ENCODE results near the gene SMIM1. TPM values are rescaled to one million over a fixed set of nuclear protein-coding genes. Genes with fewer than 3 reads are reported as not detected.

SMIM1 gene
- polyA plus RNA-seq, 2 donors = 1.1 to 1.9 TPM

DNA sequence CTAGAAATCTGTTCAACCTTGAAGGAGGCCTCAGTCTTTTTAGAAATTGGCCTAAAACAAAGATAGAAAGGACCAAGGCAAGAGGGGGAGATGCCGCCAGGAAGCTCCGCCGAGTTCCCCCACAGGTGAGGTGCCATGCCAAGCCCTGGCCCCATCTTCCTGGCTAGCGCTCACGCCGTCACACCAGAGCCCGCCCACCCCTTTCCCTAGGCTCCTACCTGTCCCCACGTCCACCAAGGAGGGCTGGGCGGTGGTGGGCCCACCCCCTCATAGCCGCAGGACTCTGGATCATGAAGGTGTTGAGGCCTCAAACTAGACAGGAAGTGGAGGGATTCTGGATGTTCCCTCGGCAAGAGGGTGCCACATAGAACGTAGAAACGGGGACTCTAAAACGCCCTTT is 35.8 kb upstream of the SMIM1 start:
- H3K27me3 ChIP-seq (ENCODE audit: control insufficient read depth in 1 of 2, insufficient read depth in 2 of 2, low read length in 2 of 2) = no peaks in the 10 kb centered on the region
- no peak overlapping the region for H3K27ac ChIP-seq (ENCODE audit: low read depth in 2 of 2, low read length in 1 of 2)
- H3K4me3 ChIP-seq (ENCODE audit: low read depth in 1 of 2, low read length in 2 of 2) = no peak overlapping the region
- 72 to 81% methylated on average over 14 of the region's 14 CpGs for WGBS, 2 donors
- no peaks in the 10 kb centered on the region for H3K4me1 ChIP-seq (ENCODE audit: control insufficient read depth in 2 of 2, insufficient read depth in 2 of 2, low read length in 1 of 2)
- peaks cover 3 to 26% of the 10 kb centered on the region in 2 donors for H3K36me3 ChIP-seq (ENCODE audit: control insufficient read depth in 2 of 2, insufficient read depth in 2 of 2, low read length in 1 of 2)
- H3K9me3 ChIP-seq (ENCODE audit: control insufficient read depth in 2 of 2, insufficient read depth in 1 of 2, low read depth in 1 of 2, low read length in 1 of 2) = no peaks in the 10 kb centered on the region

DNA sequence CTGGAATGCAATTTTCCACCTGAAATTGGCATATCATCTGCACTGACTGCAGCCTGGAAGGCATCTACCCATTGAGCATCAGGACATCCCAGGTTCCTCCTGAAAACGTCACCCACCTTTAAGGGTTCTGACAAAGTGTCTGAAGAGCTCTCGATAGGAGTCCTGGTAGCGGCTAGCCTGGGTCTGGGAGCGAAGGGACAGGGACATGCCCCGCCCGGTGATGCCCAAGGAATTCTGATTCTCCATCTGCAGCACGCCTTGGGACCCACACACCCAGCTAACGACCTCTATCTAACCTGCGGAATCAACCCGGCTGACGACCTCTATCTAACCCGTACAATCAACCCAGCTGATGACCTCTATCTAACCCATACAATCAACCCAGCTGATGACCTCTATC is 33.6 kb upstream of the SMIM1 start:
- H3K27me3 ChIP-seq (ENCODE audit: control insufficient read depth in 1 of 2, insufficient read depth in 2 of 2, low read length in 2 of 2) = no peaks in the 10 kb centered on the region
- H3K27ac ChIP-seq (ENCODE audit: low read depth in 2 of 2, low read length in 1 of 2) = no peak overlapping the region
- H3K4me3 ChIP-seq (ENCODE audit: low read depth in 1 of 2, low read length in 2 of 2) = no peak overlapping the region
- H3K36me3 ChIP-seq (ENCODE audit: control insufficient read depth in 2 of 2, insufficient read depth in 2 of 2, low read length in 1 of 2) = peaks cover 3 to 38% of the 10 kb centered on the region in 2 donors
- peaks cover 0 to 3% of the 10 kb centered on the region in 2 donors for H3K4me1 ChIP-seq (ENCODE audit: control insufficient read depth in 2 of 2, insufficient read depth in 2 of 2, low read length in 1 of 2)
- no peaks in the 10 kb centered on the region for H3K9me3 ChIP-seq (ENCODE audit: control insufficient read depth in 2 of 2, insufficient read depth in 1 of 2, low read depth in 1 of 2, low read length in 1 of 2)
- WGBS, 2 donors = 94 to 96% methylated on average over 12 of the region's 12 CpGs

DNA sequence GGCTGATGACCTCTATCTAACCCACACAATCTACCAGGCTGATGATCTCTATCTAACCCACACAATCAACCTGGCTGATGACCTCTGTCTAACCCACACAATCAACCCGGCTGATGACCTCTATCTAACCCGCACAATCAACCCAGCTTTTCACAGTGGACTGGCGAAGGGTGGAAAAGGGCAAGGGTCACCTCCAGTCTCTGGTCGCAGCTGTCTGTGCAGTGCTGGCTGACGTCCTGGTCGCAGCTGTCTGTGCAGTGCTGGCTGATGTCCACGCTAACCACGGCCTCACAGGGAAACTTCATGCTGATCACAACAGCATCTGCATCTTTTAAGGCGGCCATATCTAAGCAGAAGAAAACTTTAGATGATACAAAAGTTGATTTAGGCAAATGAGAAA is 32.5 kb upstream of the SMIM1 start:
- Histone ChIP-seq H3K4me1 (ENCODE audit: control insufficient read depth in 2 of 2, insufficient read depth in 2 of 2, low read length in 1 of 2) (peaks cover 0 to 3% of the 10 kb centered on the region in 2 donors), H3K27ac (ENCODE audit: low read depth in 2 of 2, low read length in 1 of 2) (no peak overlapping the region), H3K9me3 (ENCODE audit: control insufficient read depth in 2 of 2, insufficient read depth in 1 of 2, low read depth in 1 of 2, low read length in 1 of 2) (no peaks in the 10 kb centered on the region), H3K27me3 (ENCODE audit: control insufficient read depth in 1 of 2, insufficient read depth in 2 of 2, low read length in 2 of 2) (no peaks in the 10 kb centered on the region), H3K4me3 (ENCODE audit: low read depth in 1 of 2, low read length in 2 of 2) (no peak overlapping the region), H3K36me3 (ENCODE audit: control insufficient read depth in 2 of 2, insufficient read depth in 2 of 2, low read length in 1 of 2) (peaks cover 3 to 37% of the 10 kb centered on the region in 2 donors)
- WGBS, 2 donors = 82 to 87% methylated on average over 9 of the region's 9 CpGs

DNA sequence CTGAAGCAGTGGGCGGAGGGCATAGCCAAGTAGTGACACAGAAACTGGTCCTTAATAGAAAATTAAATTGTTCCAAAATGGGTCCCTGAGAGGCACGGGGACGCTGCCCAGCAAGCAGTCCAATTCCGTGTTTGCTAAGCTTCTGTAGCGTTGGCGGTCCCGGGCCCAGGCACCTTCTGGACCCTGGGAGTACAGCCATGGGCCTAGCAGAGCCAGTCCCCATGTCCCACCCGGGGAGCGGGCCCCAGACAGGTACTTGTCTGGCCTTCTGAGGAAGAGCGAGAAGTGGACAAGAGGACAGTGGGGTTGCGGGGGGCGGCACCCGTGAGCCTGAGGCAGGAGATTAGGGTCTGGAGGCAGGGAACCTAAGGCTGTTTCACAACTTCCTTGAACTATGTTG is 31.8 kb upstream of the SMIM1 start:
- Histone ChIP-seq H3K9me3 (ENCODE audit: control insufficient read depth in 2 of 2, insufficient read depth in 1 of 2, low read depth in 1 of 2, low read length in 1 of 2) (no peaks in the 10 kb centered on the region), H3K4me1 (ENCODE audit: control insufficient read depth in 2 of 2, insufficient read depth in 2 of 2, low read length in 1 of 2) (peaks cover 0 to 3% of the 10 kb centered on the region in 2 donors), H3K27ac (ENCODE audit: low read depth in 2 of 2, low read length in 1 of 2) (no peak overlapping the region), H3K27me3 (ENCODE audit: control insufficient read depth in 1 of 2, insufficient read depth in 2 of 2, low read length in 2 of 2) (no peaks in the 10 kb centered on the region), H3K36me3 (ENCODE audit: control insufficient read depth in 2 of 2, insufficient read depth in 2 of 2, low read length in 1 of 2) (peaks cover 3 to 36% of the 10 kb centered on the region in 2 donors), H3K4me3 (ENCODE audit: low read depth in 1 of 2, low read length in 2 of 2) (no peak overlapping the region)
- 95 to 97% methylated on average over 13 of the region's 13 CpGs for WGBS, 2 donors

DNA sequence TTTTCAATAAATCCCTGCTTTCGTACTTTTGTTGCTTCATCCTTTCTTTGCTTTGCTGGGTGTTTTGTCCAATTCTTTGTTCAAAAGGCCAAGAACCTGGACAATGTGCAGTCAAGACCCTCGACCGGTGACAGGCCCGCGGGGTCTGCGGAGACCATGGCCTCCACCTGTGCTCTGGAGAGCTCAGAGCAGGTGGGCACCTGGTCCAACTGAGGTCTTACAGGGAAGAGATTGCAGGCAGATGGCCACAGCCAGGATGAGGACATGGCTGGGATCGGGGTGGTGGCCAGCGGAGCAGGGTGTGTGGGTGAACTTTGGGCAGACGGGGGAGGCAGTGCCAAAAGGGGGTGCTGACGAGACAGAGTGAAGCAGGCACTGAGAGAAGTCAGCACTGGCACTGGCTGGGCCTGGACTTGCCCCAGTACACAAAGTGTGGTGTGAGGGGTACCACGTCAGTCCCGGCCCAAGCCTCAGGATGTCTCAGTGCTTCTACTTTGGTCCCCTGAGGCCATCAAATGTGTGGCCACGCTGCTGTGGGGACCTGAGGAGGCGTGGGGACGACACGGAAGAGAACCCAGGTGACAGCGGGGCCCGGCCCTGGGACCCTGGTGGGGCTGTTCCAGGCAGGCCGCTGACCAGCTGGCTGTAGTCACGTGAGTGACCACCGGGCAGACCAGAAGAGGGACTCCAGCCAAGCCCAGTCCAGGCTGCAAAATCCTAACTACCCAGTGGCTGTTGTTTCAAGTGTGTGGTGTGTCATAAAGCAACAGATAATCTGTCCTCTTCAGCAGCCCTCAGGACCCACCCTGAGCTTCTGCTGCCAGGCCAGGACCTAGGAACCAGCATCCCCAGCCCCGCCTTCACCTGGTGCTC is 30.7 kb upstream of the SMIM1 start:
- Histone ChIP-seq H3K4me1 (ENCODE audit: control insufficient read depth in 2 of 2, insufficient read depth in 2 of 2, low read length in 1 of 2) (peaks cover 2 to 5% of the 10 kb centered on the region in 2 donors), H3K27ac (ENCODE audit: low read depth in 2 of 2, low read length in 1 of 2) (no peak overlapping the region), H3K27me3 (ENCODE audit: control insufficient read depth in 1 of 2, insufficient read depth in 2 of 2, low read length in 2 of 2) (no peaks in the 10 kb centered on the region), H3K36me3 (ENCODE audit: control insufficient read depth in 2 of 2, insufficient read depth in 2 of 2, low read length in 1 of 2) (peaks cover 0 to 34% of the 10 kb centered on the region in 2 donors), H3K4me3 (ENCODE audit: low read depth in 1 of 2, low read length in 2 of 2) (no peak overlapping the region), H3K9me3 (ENCODE audit: control insufficient read depth in 2 of 2, insufficient read depth in 1 of 2, low read depth in 1 of 2, low read length in 1 of 2) (no peaks in the 10 kb centered on the region)
- 92 to 94% methylated on average over 22 of the region's 22 CpGs for WGBS, 2 donors

DNA sequence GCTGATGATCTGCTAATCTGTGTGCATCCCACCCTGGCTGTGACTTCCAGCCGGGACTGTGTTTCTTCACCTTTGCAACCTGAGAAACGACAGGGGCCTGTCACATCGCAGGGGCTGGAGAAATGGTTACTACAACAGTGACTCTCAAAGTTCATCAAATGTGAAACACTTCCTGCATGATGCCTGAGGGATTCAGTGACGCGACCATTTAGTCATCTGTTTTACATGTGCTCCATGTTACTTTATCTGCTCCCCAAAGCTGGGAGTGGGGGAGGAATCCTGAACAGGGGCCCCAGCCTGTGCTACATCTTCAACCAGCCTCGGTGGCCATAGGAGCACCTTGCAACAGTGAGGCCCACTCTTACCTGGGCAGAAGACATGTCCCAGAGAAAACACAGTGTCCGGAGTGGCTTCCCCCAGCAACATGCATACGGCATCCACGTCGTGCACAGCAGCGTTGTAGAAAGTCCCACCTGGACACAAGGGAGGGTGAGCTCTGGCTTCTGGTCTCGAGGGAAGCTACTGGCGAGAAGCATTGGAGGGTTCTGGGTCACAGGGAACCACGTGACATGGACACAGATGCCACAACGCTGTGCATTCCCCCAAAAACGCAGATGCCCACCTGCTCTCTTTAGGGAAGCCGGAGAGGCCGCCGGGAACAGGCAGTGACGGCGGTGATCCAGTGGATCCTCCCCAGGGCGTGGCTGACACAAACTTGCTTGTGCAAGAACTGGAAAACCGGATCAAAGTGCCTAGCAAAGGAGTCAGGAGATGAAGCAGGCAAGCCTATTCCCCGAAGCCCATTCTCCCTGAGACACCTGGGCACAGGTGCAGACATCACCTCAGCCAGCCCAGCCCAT is 29.9 kb upstream of the SMIM1 start:
- no peak overlapping the region for H3K4me3 ChIP-seq (ENCODE audit: low read depth in 1 of 2, low read length in 2 of 2)
- WGBS, 2 donors = 79 to 85% methylated on average over 24 of the region's 24 CpGs

DNA sequence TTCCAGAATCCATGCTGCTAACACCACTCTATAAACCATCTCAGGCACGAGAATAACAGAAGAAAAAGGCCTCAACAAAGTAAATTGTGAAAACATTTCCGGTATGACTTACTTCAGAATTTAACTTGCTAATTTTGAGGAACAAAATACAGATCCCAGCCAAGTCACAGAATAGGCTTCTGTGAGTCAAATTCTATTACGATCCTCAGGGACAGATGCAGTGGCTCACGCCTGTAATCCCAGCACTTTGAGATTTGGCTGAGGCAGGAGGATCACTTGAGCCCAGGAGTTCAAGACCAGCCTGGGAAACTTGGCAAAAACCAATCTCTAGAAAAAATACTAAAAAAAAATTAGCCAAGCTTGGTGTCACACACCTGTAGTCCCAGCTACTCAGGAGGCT is 29.1 kb upstream of the SMIM1 start:
- H3K4me1 ChIP-seq (ENCODE audit: control insufficient read depth in 2 of 2, insufficient read depth in 2 of 2, low read length in 1 of 2) = peaks cover 4 to 9% of the 10 kb centered on the region in 2 donors
- no peaks in the 10 kb centered on the region for H3K27me3 ChIP-seq (ENCODE audit: control insufficient read depth in 1 of 2, insufficient read depth in 2 of 2, low read length in 2 of 2)
- H3K27ac ChIP-seq (ENCODE audit: low read depth in 2 of 2, low read length in 1 of 2) = no peak overlapping the region
- 73 to 75% methylated on average over 4 of the region's 4 CpGs for WGBS, 2 donors
- no peak overlapping the region for H3K4me3 ChIP-seq (ENCODE audit: low read depth in 1 of 2, low read length in 2 of 2)
- no peaks in the 10 kb centered on the region for H3K9me3 ChIP-seq (ENCODE audit: control insufficient read depth in 2 of 2, insufficient read depth in 1 of 2, low read depth in 1 of 2, low read length in 1 of 2)
- peaks cover 0 to 28% of the 10 kb centered on the region in 2 donors for H3K36me3 ChIP-seq (ENCODE audit: control insufficient read depth in 2 of 2, insufficient read depth in 2 of 2, low read length in 1 of 2)

More for the DNA sequence above, 29.9 kb upstream of the SMIM1 start:
- Histone ChIP-seq H3K4me1 (ENCODE audit: control insufficient read depth in 2 of 2, insufficient read depth in 2 of 2, low read length in 1 of 2) (peaks cover 2 to 5% of the 10 kb centered on the region in 2 donors), H3K9me3 (ENCODE audit: control insufficient read depth in 2 of 2, insufficient read depth in 1 of 2, low read depth in 1 of 2, low read length in 1 of 2) (no peaks in the 10 kb centered on the region), H3K27ac (ENCODE audit: low read depth in 2 of 2, low read length in 1 of 2) (no peak overlapping the region), H3K27me3 (ENCODE audit: control insufficient read depth in 1 of 2, insufficient read depth in 2 of 2, low read length in 2 of 2) (no peaks in the 10 kb centered on the region), H3K36me3 (ENCODE audit: control insufficient read depth in 2 of 2, insufficient read depth in 2 of 2, low read length in 1 of 2) (peaks cover 0 to 34% of the 10 kb centered on the region in 2 donors)

DNA sequence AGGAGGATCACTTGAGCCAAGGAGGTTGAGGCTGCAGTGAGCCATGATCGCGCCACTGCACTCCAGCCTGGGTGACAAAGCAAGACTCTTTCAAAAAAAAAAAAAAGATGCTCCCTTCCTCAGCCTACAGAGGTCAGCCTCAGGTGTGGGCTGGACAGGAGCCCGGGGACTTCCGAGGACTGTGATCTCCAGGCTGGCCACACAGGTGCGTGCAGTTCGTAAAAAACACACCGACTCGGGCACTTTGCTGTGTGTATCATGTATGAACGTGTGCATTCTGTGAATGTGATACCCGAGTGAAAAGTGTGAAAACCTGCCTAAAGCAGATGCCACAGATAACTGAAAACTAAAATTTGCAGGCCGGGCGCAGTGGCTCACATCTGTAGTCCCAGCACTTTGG is 28.7 kb upstream of the SMIM1 start:
- Histone ChIP-seq H3K27me3 (ENCODE audit: control insufficient read depth in 1 of 2, insufficient read depth in 2 of 2, low read length in 2 of 2) (no peaks in the 10 kb centered on the region), H3K4me3 (ENCODE audit: low read depth in 1 of 2, low read length in 2 of 2) (no peak overlapping the region), H3K4me1 (ENCODE audit: control insufficient read depth in 2 of 2, insufficient read depth in 2 of 2, low read length in 1 of 2) (peaks cover 4 to 9% of the 10 kb centered on the region in 2 donors), H3K27ac (ENCODE audit: low read depth in 2 of 2, low read length in 1 of 2) (no peak overlapping the region), H3K36me3 (ENCODE audit: control insufficient read depth in 2 of 2, insufficient read depth in 2 of 2, low read length in 1 of 2) (peaks cover 0 to 27% of the 10 kb centered on the region in 2 donors), H3K9me3 (ENCODE audit: control insufficient read depth in 2 of 2, insufficient read depth in 1 of 2, low read depth in 1 of 2, low read length in 1 of 2) (no peaks in the 10 kb centered on the region)
- 93 to 95% methylated on average over 12 of the region's 12 CpGs for WGBS, 2 donors

DNA sequence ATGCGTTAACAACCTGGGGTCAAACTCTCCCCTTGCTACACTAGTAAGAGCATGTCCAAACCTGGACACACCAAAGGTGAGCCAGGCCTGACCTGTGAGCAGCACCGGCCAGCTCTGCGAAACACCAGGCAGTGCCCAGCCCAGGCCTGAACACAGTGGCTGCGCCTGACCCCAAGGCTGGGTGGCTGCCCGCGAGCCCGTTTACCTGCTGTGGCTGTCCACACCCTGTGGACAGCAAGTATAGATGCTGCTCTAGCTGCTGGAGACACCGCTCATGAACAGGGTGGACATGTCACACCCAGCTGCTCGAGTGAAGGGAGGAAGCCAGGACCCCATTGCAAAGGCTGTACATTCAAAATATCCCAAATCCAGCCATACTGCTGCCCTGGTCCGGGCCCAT is 27.9 kb upstream of the SMIM1 start:
- no peaks in the 10 kb centered on the region for H3K27me3 ChIP-seq (ENCODE audit: control insufficient read depth in 1 of 2, insufficient read depth in 2 of 2, low read length in 2 of 2)
- H3K9me3 ChIP-seq (ENCODE audit: control insufficient read depth in 2 of 2, insufficient read depth in 1 of 2, low read depth in 1 of 2, low read length in 1 of 2) = no peaks in the 10 kb centered on the region
- no peak overlapping the region for H3K4me3 ChIP-seq (ENCODE audit: low read depth in 1 of 2, low read length in 2 of 2)
- 92 to 93% methylated on average over 10 of the region's 10 CpGs for WGBS, 2 donors
- no peak overlapping the region for H3K27ac ChIP-seq (ENCODE audit: low read depth in 2 of 2, low read length in 1 of 2)
- peaks cover 0 to 25% of the 10 kb centered on the region in 2 donors for H3K36me3 ChIP-seq (ENCODE audit: control insufficient read depth in 2 of 2, insufficient read depth in 2 of 2, low read length in 1 of 2)
- H3K4me1 ChIP-seq (ENCODE audit: control insufficient read depth in 2 of 2, insufficient read depth in 2 of 2, low read length in 1 of 2) = peaks cover 4 to 9% of the 10 kb centered on the region in 2 donors

Measured in esophagus (tissue), 2 donors.